Kidney (tissue), 14 donors: ENCODE results near the gene TBC1D1. TPM values are rescaled to one million over a fixed set of nuclear protein-coding genes. Genes with fewer than 3 reads are reported as not detected.

Experiments
- DNase-seq, 5 donors: peaks; one replicate each; pipeline ENCODE4 v3.0.0-alpha.2; 2013 to 2020
- FAIRE-seq: peaks from 2 replicates; lab custom pipeline; 2012; peaks lifted over from hg19 to GRCh38; lab: Jason Lieb, UNC
- H3K27ac ChIP-seq, 2 donors: one replicate each; pipeline ENCODE4 v1.7.0; 2013; ENCODE audit warnings: low read depth in 2 of 2, low read length in 2 of 2, inconsistent platforms in 1 of 2
- H3K27me3 ChIP-seq: one replicate; pipeline ENCODE4 v1.7.1; 2013; ENCODE audit warnings: low read length, inconsistent platforms; ENCODE audit not compliant: control insufficient read depth, insufficient read depth
- H3K36me3 ChIP-seq, 3 donors: one replicate each; pipeline versions ENCODE4 v1.7.0 to v1.7.1; 2013; ENCODE audit warnings: low read length in 3 of 3, control low read depth in 1 of 3, inconsistent platforms in 1 of 3; ENCODE audit not compliant: insufficient read depth in 3 of 3, control insufficient read depth in 2 of 3
- H3K4me1 ChIP-seq, 3 donors: one replicate each; pipeline versions ENCODE4 v1.7.0 to v1.7.1; 2013; ENCODE audit warnings: low read length in 3 of 3, inconsistent platforms in 1 of 3, low read depth in 1 of 3; ENCODE audit not compliant: control insufficient read depth in 2 of 3, insufficient read depth in 2 of 3
- H3K4me3 ChIP-seq, 3 donors: one replicate each; pipeline versions ENCODE4 v1.7.0 to v1.8.1; 2013; ENCODE audit warnings: low read length in 3 of 3, control low read depth in 1 of 3, inconsistent platforms in 1 of 3
- H3K9ac ChIP-seq, 3 donors: one replicate each; pipeline versions ENCODE4 v1.7.0 to v1.7.1; 2013; ENCODE audit warnings: low read length in 3 of 3, control low read depth in 1 of 3, inconsistent platforms in 1 of 3
- H3K9me3 ChIP-seq, 3 donors: one replicate each; pipeline versions ENCODE4 v1.7.0 to v1.7.1; 2013; ENCODE audit warnings: low read length in 3 of 3, control low read depth in 1 of 3, inconsistent platforms in 1 of 3; ENCODE audit not compliant: control insufficient read depth in 2 of 3, insufficient read depth in 1 of 3
- intact Hi-C: fragments of 100-400 bp; cut with DNase I; formaldehyde crosslinking; loops from one replicate; pipeline ENCODE4 v1.11.1; 2022
- polyA plus RNA-seq: library from polyadenylated mRNA; stranded (reverse); fragments of 350-450 nt; fragmentation: Illumina TruSeq; extraction: RNeasy Lipid Tissue Mini Kit (QIAGEN cat#74804); gene quantifications from one replicate; pipeline ENCODE4 v1.2.3, GENCODE V29; 2014; ENCODE audit warnings: low read depth, low replicate concordance; ENCODE audit not compliant: insufficient read depth
- total RNA-seq: library from RNA; stranded (reverse); fragmentation: NEBNext Ultra II Directional; extraction: Animal tissue kit (Norgen Biotek cat#: 25700); gene quantifications from one replicate; pipeline ENCODE4 v1.2.1, GENCODE V29; 2021
- TF ChIP-seq, protein P1 (sequence below): IDR thresholded peaks from 3 replicates; pipeline ENCODE4 v1.5.1; 2012; ENCODE audit warnings: mild to moderate bottlenecking, moderate library complexity, borderline replicate concordance; ENCODE audit not compliant: insufficient read depth; ENCODE audit errors: extremely low read depth
- donor health status: control.
- donor health status: control.
- donor health status: control.
- donor health status: control.
- donor health status: control.
- donor health status: DM: yes; HTN: yes; CAD: no.
- donor health status: Normal renal cell carcinoma (clear cell type).

Gene TBC1D1
- total and polyA plus RNA-seq, 2 donors from 2014 or later, result 170 to 182 TPM

DNA sequence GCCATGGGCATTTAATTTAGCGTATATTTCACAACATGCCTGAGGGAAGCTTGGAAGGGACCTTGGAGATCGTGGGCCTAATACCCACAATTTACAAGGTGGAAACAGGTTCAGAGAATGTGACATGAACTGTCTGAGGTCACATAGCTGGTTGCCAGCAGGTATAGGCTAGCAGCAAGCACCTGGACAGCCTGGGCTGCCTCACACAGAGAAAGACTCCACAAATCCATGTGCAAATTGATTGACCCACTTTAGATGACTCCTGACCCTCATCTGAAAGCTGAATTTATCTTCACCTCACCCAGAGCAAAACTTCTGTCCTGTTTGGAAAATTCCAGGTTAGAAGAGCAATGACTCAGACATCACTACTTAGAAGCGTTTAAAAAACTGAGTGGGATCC, 75.2 kb downstream of the TBC1D1 start:
- no peaks in the 10 kb centered on the region for H3K36me3 ChIP-seq
- intact Hi-C loops, result no loop called here
- FAIRE-seq (no peak), DNase-seq (no peak)
- TF ChIP-seq, protein P1, sequence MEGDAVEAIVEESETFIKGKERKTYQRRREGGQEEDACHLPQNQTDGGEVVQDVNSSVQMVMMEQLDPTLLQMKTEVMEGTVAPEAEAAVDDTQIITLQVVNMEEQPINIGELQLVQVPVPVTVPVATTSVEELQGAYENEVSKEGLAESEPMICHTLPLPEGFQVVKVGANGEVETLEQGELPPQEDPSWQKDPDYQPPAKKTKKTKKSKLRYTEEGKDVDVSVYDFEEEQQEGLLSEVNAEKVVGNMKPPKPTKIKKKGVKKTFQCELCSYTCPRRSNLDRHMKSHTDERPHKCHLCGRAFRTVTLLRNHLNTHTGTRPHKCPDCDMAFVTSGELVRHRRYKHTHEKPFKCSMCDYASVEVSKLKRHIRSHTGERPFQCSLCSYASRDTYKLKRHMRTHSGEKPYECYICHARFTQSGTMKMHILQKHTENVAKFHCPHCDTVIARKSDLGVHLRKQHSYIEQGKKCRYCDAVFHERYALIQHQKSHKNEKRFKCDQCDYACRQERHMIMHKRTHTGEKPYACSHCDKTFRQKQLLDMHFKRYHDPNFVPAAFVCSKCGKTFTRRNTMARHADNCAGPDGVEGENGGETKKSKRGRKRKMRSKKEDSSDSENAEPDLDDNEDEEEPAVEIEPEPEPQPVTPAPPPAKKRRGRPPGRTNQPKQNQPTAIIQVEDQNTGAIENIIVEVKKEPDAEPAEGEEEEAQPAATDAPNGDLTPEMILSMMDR, result no peak
- H3K4me3 ChIP-seq, result no peak overlapping the region
- no peaks in the 10 kb centered on the region for H3K9me3 ChIP-seq
- peaks cover 0 to 8% (median 2%) of the 10 kb centered on the region in 3 donors for H3K4me1 ChIP-seq
- H3K27ac ChIP-seq, result no peak overlapping the region
- H3K27me3 ChIP-seq, result no peaks in the 10 kb centered on the region
- H3K9ac ChIP-seq, result no peak overlapping the region

DNA sequence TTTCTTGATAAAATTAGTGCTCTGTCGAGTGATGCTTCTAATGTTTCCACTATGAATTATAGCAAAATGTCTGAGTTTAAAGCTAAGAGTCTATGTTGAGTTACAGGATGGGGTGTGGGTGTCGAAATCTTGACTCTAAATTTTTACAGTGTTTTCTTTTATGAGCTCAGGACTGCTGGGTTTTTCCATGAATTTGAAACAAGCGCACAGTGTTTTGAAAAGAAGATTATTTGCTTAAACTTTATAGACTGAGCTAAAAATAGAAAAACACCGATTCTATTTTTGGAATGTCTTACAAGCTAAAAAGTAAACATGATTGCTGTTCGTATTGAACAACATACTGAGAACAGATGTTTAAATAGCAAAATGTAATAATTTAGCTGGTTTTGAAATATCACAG, 76.9 kb downstream of the TBC1D1 start:
- Histone ChIP-seq H3K36me3 (no peaks in the 10 kb centered on the region), H3K27me3 (no peaks in the 10 kb centered on the region), H3K9me3 (no peaks in the 10 kb centered on the region), H3K27ac (peak overlapping the region in 1 of 2 donors; percentile 52), H3K4me3 (no peak overlapping the region), H3K4me1 (peaks cover 0 to 8% (median 2%) of the 10 kb centered on the region in 3 donors), H3K9ac (no peak overlapping the region)
- intact Hi-C loops, result no loop called here
- DNase-seq (peak in 1 of 5 donors; percentile 61), FAIRE-seq (peak; percentile 47)
- TF ChIP-seq, protein P1, result no peak

DNA sequence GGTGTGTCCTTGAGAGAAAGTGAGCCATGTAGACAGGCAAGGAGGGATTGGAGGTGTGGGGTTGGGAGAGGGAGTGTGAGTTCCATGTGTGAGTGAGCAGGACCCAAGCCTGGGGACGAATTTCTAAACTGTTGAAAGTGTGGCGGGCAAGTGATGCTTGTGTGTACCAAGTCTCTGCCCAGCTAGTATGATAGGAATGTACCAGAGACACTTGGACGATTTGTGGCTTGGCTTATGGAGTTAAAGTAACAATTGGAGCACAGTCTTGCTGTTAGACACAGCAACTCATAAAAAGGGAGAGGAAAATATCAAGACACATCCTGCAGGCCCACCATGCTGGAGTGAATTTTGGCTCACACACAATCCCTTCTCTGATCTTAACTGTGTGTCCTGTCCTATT, 77.9 kb downstream of the TBC1D1 start:
- Histone ChIP-seq H3K27ac (no peak overlapping the region), H3K27me3 (no peaks in the 10 kb centered on the region), H3K36me3 (no peaks in the 10 kb centered on the region), H3K4me3 (no peak overlapping the region), H3K9ac (no peak overlapping the region), H3K4me1 (peaks cover 0 to 10% (median 5%) of the 10 kb centered on the region in 3 donors), H3K9me3 (no peaks in the 10 kb centered on the region)
- DNase-seq (no peak), FAIRE-seq (no peak)
- intact Hi-C loops, result no loop called here
- TF ChIP-seq, protein P1, result no peak

DNA sequence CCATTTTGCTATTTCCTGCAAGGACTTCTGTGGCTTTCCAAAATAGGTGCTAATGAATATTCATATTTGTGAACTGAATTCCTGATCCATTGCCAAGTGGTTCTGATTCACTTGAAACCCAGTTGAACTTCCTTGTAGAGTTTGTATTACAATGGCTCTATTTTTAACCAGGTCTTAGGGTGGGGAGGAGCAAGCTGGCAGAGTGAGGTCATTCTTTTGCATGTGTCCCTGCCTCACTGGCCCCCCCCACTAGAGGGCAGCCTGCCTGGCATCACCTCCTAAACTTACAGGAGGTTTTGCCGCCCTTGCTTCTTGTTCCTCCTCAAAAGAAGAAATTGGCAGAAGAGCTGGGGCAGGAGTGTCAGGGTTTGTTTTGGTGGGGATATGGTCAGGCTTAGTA, 79.8 kb downstream of the TBC1D1 start:
- H3K9ac ChIP-seq, result peak overlapping the region in 1 of 3 donors; percentile 8
- intact Hi-C loops, result no loop called here
- FAIRE-seq (peak; percentile 74), DNase-seq (peak in 1 of 5 donors; percentile 89)
- H3K27ac ChIP-seq, result peak overlapping the region; percentile 52 to 79
- H3K4me3 ChIP-seq, result no peak overlapping the region
- H3K4me1 ChIP-seq, result peaks cover 0 to 13% (median 9%) of the 10 kb centered on the region in 3 donors
- no peaks in the 10 kb centered on the region for H3K9me3 ChIP-seq
- TF ChIP-seq, protein P1, result peak; percentile 29
- H3K27me3 ChIP-seq, result no peaks in the 10 kb centered on the region
- no peaks in the 10 kb centered on the region for H3K36me3 ChIP-seq
